HUES64 (cell line): Measurements from ENCODE around the gene TMED1. TPM values are rescaled to one million over a fixed set of nuclear protein-coding genes. Genes with fewer than 3 reads are reported as not detected.
"Not testable (repeated sequence)": the region's sequence is repeated elsewhere in the genome, so short reads cannot be mapped to it uniquely, and the experiment has no call there.

Source experiments
- H3K27ac ChIP-seq: 2 replicates; pipeline ENCODE4 v1.7.0; 2013; ENCODE audit warnings: low read depth, low read length, inconsistent platforms
- H3K27me3 ChIP-seq: 2 replicates; pipeline ENCODE4 v1.6.1; 2013; ENCODE audit warnings: mild to moderate bottlenecking, low read length; ENCODE audit not compliant: insufficient read depth
- H3K36me3 ChIP-seq: 2 replicates; pipeline ENCODE4 v1.6.1; 2013; ENCODE audit warnings: mild to moderate bottlenecking, low read length; ENCODE audit not compliant: insufficient read depth
- H3K4me1 ChIP-seq: 2 replicates; pipeline ENCODE4 v1.6.1; 2013; ENCODE audit warnings: mild to moderate bottlenecking, low read length, moderate library complexity; ENCODE audit not compliant: insufficient read depth
- H3K4me3 ChIP-seq: 2 replicates; pipeline ENCODE4 v1.5.1; 2013; ENCODE audit warnings: mild to moderate bottlenecking, low read length, moderate library complexity
- H3K9ac ChIP-seq: 2 replicates; pipeline ENCODE4 v1.6.1; 2013; ENCODE audit warnings: mild to moderate bottlenecking, low read depth, low read length
- H3K9me3 ChIP-seq: 2 replicates; pipeline ENCODE4 v1.6.1; 2013; ENCODE audit warnings: low read depth, low read length; ENCODE audit not compliant: insufficient read depth
- WGBS: fragments of 150-250, 120-280 bp; methylation state at CpG from one replicate; pipeline ENCODE4 v1.1.7; 2013; ENCODE audit warnings: missing lambda C conversion rate; 5-methylcytosine and 5-hydroxymethylcytosine counted together
- polyA plus RNA-seq, 2 experiments: library from polyadenylated mRNA; stranded (reverse); fragments of 50-300 nt; gene quantifications; one replicate each; pipeline ENCODE4 v1.2.3, GENCODE V29; 2013

Gene TMED1
- polyA plus RNA-seq (2013, experiment 1 of 2) = 23.3 TPM
- polyA plus RNA-seq (2013, experiment 2 of 2) = 24.2 TPM

- peak within 1 kb of the TSS; percentile 93 for H3K9ac ChIP-seq
- H3K27me3 ChIP-seq = no peaks in the 10 kb centered on the region
- H3K4me1 ChIP-seq = no peaks in the 10 kb centered on the region
- peaks cover 12% of the 10 kb centered on the region; the same call in 1 of the 2 replicates for H3K9me3 ChIP-seq
- H3K4me3 ChIP-seq = peak within 1 kb of the TSS; percentile 71
- WGBS = under 1% methylated on average over 50 of the region's 50 CpGs
- peak within 1 kb of the TSS; percentile 98 for H3K27ac ChIP-seq
- H3K36me3 ChIP-seq = peaks cover 25% of the 10 kb centered on the region
Observed at GRCh38 chr19:10835754-10836478, at the start of gene TMED1. TMED1 (minus strand) TSS chr19:10836212; CDS start chr19:10836191, 21 bp downstream.

- H3K27ac ChIP-seq = peak overlapping the region; percentile 21; the same call in 1 of the 2 replicates
- no peak overlapping the region for H3K4me3 ChIP-seq
- H3K27me3 ChIP-seq = no peaks in the 10 kb centered on the region
- H3K4me1 ChIP-seq = peaks cover 55% of the 10 kb centered on the region
- H3K9ac ChIP-seq = no peak overlapping the region
- no peaks in the 10 kb centered on the region for H3K9me3 ChIP-seq
- no peaks in the 10 kb centered on the region for H3K36me3 ChIP-seq
- 71% methylated on average over 20 of the region's 20 CpGs for WGBS
Observed at GRCh38 chr19:10885201-10886169, 49.5 kb upstream of the TMED1 start.

- Histone ChIP-seq H3K4me3 (no peak overlapping the region), H3K27ac (no peak overlapping the region), H3K9ac (no peak overlapping the region), H3K27me3 (no peaks in the 10 kb centered on the region), H3K36me3 (no peaks in the 10 kb centered on the region), H3K9me3 (no peaks in the 10 kb centered on the region), H3K4me1 (peaks cover 63% of the 10 kb centered on the region)
- 91% methylated on average over 2 of the region's 2 CpGs for WGBS
Observed at GRCh38 chr19:10884274-10884673, 48.3 kb upstream of the TMED1 start.

- no peaks in the 10 kb centered on the region for H3K36me3 ChIP-seq
- H3K4me3 ChIP-seq = no peak overlapping the region
- H3K9ac ChIP-seq = no peak overlapping the region
- WGBS = 68% methylated on average over 9 of the region's 9 CpGs
- no peaks in the 10 kb centered on the region for H3K9me3 ChIP-seq
- no peaks in the 10 kb centered on the region for H3K27me3 ChIP-seq
- H3K4me1 ChIP-seq = peaks cover 43% of the 10 kb centered on the region
- 0 out of 2 replicates have a peak overlapping the region, but pooled peaks have one; percentile 19 for H3K27ac ChIP-seq
Observed at GRCh38 chr19:10882108-10882457, 46.1 kb upstream of the TMED1 start.

- peaks cover 38% of the 10 kb centered on the region for H3K4me1 ChIP-seq
- 41% methylated on average over 14 of the region's 14 CpGs for WGBS
- no peak overlapping the region for H3K9ac ChIP-seq
- H3K27me3 ChIP-seq = no peaks in the 10 kb centered on the region
- H3K9me3 ChIP-seq = no peaks in the 10 kb centered on the region
- no peaks in the 10 kb centered on the region for H3K36me3 ChIP-seq
- peak overlapping the region; percentile 64; the same call in 1 of the 2 replicates for H3K27ac ChIP-seq
- H3K4me3 ChIP-seq = no peak overlapping the region
Observed at GRCh38 chr19:10881403-10882107, 45.5 kb upstream of the TMED1 start.

- peaks cover 27% of the 10 kb centered on the region for H3K4me1 ChIP-seq
- no peaks in the 10 kb centered on the region for H3K27me3 ChIP-seq
- no peak overlapping the region for H3K4me3 ChIP-seq
- no peak overlapping the region; the same call in 1 of the 2 replicates for H3K9ac ChIP-seq
- H3K27ac ChIP-seq = peak overlapping the region; percentile 68; the same call in 1 of the 2 replicates
- no peaks in the 10 kb centered on the region for H3K9me3 ChIP-seq
- WGBS = 95% methylated on average over 3 of the region's 3 CpGs
- H3K36me3 ChIP-seq = peaks cover 3% of the 10 kb centered on the region; the same call in 1 of the 2 replicates
Observed at GRCh38 chr19:10878253-10878652, 42.2 kb upstream of the TMED1 start.

- H3K9me3 ChIP-seq, H3K4me3 ChIP-seq, H3K9ac ChIP-seq, H3K36me3 ChIP-seq, H3K27me3 ChIP-seq: not testable (repeated sequence)
- 0 out of 2 replicates have a peak overlapping the region, but pooled peaks have one; percentile 68 for H3K27ac ChIP-seq
- WGBS = 97% methylated on average over 9 of the region's 9 CpGs
- peaks cover 27% of the 10 kb centered on the region for H3K4me1 ChIP-seq
Observed at GRCh38 chr19:10877608-10878007, 41.6 kb upstream of the TMED1 start.

GRCh38 chr19:10876459-10877240, 40.6 kb upstream of the TMED1 start:
- H3K9ac ChIP-seq = no peak overlapping the region
- H3K4me1 ChIP-seq = peaks cover 21% of the 10 kb centered on the region
- H3K9me3 ChIP-seq = no peaks in the 10 kb centered on the region
- peaks cover 3% of the 10 kb centered on the region; the same call in 1 of the 2 replicates for H3K36me3 ChIP-seq
- no peak overlapping the region for H3K4me3 ChIP-seq
- WGBS = 93% methylated on average over 10 of the region's 10 CpGs
- H3K27me3 ChIP-seq = no peaks in the 10 kb centered on the region
- no peak overlapping the region for H3K27ac ChIP-seq

GRCh38 chr19:10874024-10874423, 38.0 kb upstream of the TMED1 start:
- Histone ChIP-seq H3K9ac (no peak overlapping the region), H3K27me3 (no peaks in the 10 kb centered on the region), H3K9me3 (no peaks in the 10 kb centered on the region), H3K4me1 (peaks cover 3% of the 10 kb centered on the region), H3K27ac (no peak overlapping the region), H3K4me3 (no peak overlapping the region), H3K36me3 (peaks cover 3% of the 10 kb centered on the region; the same call in 1 of the 2 replicates)
- 94% methylated on average over 1 of the region's 1 CpG for WGBS

GRCh38 chr19:10872546-10873107, 36.6 kb upstream of the TMED1 start:
- Histone ChIP-seq H3K9ac (peak overlapping the region; percentile 84), H3K4me3 (peak overlapping the region; percentile 68), H3K36me3 (peaks cover 3% of the 10 kb centered on the region; the same call in 1 of the 2 replicates), H3K27me3 (no peaks in the 10 kb centered on the region), H3K4me1 (peaks cover 3% of the 10 kb centered on the region), H3K9me3 (no peaks in the 10 kb centered on the region), H3K27ac (peak overlapping the region; percentile 72; the same call in 1 of the 2 replicates)
- 20% methylated on average over 14 of the region's 16 CpGs for whole genome bisulfite sequencing
